ENCODE data around the gene USP17L18.
"Not testable (repeated sequence)": the region's sequence is repeated elsewhere in the genome, so short reads cannot be mapped to it uniquely, and the experiment has no call there.

USP17L18 gene

GRCh38 chr4:9247953-9248680, at the start of gene USP17L18:
TSS of gene USP17L18 (plus strand) at chr4:9248630. CDS start at chr4:9248630, 0 bp downstream.
- not testable (repeated sequence) for DNase-seq (ENCODE audit: low spot score)

- DNase-seq (ENCODE audit: low spot score), result not testable (repeated sequence)
These were observed 38.1 kb upstream of the USP17L18 start, which contains the start of gene USP17L10 for GRCh38 chr4:9210357-9210756. TSS of gene USP17L10 (plus strand) at chr4:9210657. CDS start at chr4:9210657, 0 bp downstream.

- DNase-seq (ENCODE audit: low spot score), result not testable (repeated sequence)
These were observed 33.7 kb upstream of the USP17L18 start for GRCh38 chr4:9214701-9215100.

- DNase-seq (ENCODE audit: low spot score), result not testable (repeated sequence)
These were observed 33.3 kb upstream of the USP17L18 start, which contains the start of gene USP17L11 for GRCh38 chr4:9215105-9215504. TSS of gene USP17L11 (plus strand) at chr4:9215405. CDS start at chr4:9215405, 0 bp downstream.

GRCh38 chr4:9219852-9220251, 28.6 kb upstream of the USP17L18 start, which contains the start of gene USP17L12:
TSS of gene USP17L12 (plus strand) at chr4:9220152. CDS start at chr4:9220152, 0 bp downstream.
- not testable (repeated sequence) for DNase-seq (ENCODE audit: low spot score)

GRCh38 chr4:9224596-9224995, 23.8 kb upstream of the USP17L18 start, which contains the start of gene USP17L13:
TSS of gene USP17L13 (plus strand) at chr4:9224896. CDS start at chr4:9224896, 0 bp downstream.
- DNase-seq (ENCODE audit: low spot score), result not testable (repeated sequence)

GRCh38 chr4:9230249-9230648, 18.2 kb upstream of the USP17L18 start:
- DNase-seq (ENCODE audit: low spot score), result not testable (repeated sequence)

GRCh38 chr4:9234085-9234484, 14.3 kb upstream of the USP17L18 start, which contains the start of gene USP17L15:
TSS of gene USP17L15 (plus strand) at chr4:9234385. CDS start at chr4:9234385, 0 bp downstream.
- not testable (repeated sequence) for DNase-seq (ENCODE audit: low spot score)

- DNase-seq (ENCODE audit: low spot score), result not testable (repeated sequence)
These were observed 10.0 kb upstream of the USP17L18 start for GRCh38 chr4:9238461-9238860.

GRCh38 chr4:9243579-9243978, 4.9 kb upstream of the USP17L18 start, which contains the start of gene USP17L17:
TSS of gene USP17L17 (plus strand) at chr4:9243879. CDS start at chr4:9243879, 0 bp downstream.
- not testable (repeated sequence) for DNase-seq (ENCODE audit: low spot score)

- DNase-seq (ENCODE audit: low spot score), result not testable (repeated sequence)
These were observed 4.6 kb downstream of the USP17L18 start, which contains the start of gene USP17L19 for GRCh38 chr4:9253078-9253477. TSS of gene USP17L19 (plus strand) at chr4:9253378. CDS start at chr4:9253378, 0 bp downstream.

- DNase-seq (ENCODE audit: low spot score), result not testable (repeated sequence)
These were observed 9.4 kb downstream of the USP17L18 start, which contains the start of gene USP17L20 for GRCh38 chr4:9257824-9258223. TSS of gene USP17L20 (plus strand) at chr4:9258124. CDS start at chr4:9258124, 0 bp downstream.

- DNase-seq (ENCODE audit: low spot score), result not testable (repeated sequence)
These were observed 14.1 kb downstream of the USP17L18 start, which contains the start of gene USP17L21 for GRCh38 chr4:9262572-9262971. TSS of gene USP17L21 (plus strand) at chr4:9262872. CDS start at chr4:9262872, 0 bp downstream.

GRCh38 chr4:9267319-9267718, 18.9 kb downstream of the USP17L18 start, which contains the start of gene USP17L22:
TSS of gene USP17L22 (plus strand) at chr4:9267619. CDS start at chr4:9267619, 0 bp downstream.
- DNase-seq (ENCODE audit: low spot score), result not testable (repeated sequence)

GRCh38 chr4:9271719-9272118, 23.3 kb downstream of the USP17L18 start:
- DNase-seq (ENCODE audit: low spot score), result not testable (repeated sequence)
